Measurements from ENCODE around the gene MAN1B1.

The MAN1B1 gene

DNA sequence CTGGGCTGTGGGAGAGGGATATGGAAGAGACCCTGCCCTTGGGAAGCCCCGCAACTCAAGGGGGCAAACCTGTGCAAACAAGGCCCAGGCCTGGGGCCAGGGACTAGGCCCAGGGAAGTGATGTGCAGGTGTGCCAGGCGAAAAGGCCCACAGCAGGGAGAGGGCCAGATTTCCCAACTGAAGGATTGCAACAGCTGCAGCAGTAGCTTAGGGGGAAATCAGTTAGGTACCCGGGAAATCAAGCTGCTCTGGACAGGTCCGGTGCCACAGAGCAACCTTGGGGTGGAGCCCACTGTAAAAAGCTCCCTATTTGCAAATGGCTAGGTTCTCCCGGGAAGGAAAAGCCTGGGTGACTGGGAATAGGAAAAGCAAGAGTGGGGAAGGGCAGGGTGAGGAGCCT lies 62.6 kb downstream of the MAN1B1 start:
- DNase-seq: no peak

DNA sequence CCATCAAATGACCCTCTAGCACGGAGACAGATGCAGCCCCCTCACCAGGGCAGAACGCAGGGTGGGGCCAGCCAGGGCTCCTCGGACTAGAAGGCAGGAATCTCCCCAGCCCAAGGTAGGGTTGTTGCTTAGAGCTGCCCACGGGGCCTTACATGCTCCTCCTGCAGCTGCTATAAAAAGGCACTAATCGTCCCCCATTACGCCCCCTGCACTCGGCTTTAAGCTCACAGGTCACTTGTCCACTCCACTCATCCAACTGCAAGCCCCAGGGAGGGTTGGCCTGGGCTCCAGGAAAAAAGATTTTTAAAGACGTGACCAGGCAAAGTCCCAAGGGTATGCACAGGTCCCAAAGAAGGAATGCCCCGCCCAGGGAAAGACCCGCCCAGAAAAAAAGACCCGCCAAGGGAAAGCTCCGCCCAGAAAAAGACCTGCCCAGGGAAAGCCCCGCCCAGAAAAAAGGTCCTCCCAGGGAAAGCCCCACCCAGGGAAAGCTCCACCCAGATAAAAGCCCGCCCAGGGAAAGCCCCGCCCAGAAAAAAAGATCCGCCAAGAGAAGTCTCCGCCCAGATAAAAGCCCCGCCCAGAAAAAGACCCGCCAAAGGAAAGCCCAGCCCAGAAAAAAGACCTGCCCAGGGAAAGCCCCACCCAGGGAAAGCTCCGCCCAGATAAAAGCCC lies 63.3 kb downstream of the MAN1B1 start:
- peak; percentile 21 for DNase-seq

DNA sequence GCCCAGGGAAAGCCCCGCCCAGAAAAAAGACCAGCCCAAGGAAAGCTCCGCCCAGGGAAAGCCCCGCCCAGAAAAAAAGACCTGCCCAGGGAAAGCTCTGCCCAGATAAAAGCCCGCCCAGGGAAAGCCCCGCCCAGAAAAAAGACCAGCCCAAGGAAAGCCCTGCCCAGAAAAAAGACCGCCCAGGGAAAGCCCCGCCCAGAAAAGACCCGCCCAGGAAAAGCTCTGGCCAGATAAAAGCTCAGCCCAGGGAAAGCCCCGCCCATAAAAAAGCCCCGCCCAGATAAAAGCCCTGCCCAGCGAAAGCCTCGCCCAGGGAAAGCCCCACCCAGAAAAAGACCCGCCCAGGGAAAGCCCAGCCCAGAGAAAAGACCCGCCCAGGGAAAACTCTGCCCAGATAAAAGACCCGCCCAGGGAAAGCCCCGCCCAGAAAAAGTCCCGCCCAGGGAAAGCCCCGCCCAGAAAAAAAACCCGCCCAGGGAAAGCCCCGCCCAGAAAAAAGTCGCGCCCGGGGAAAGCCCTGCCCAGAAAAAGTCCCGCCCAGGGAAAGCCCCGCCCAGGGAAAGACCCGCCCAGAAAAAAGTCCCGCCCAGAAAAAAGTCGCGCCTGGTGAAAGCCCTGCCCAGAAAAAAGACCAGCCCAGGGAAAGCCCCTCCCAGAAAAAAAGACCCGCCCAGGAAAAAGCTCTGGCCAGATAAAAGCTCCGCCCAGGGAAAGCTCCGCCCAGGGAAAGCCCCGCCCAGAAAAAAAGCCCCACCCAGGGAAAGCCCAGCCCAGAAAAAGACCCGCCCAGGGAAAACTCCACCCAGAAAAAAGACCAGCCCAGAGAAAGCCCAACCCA lies 64.1 kb downstream of the MAN1B1 start:
- DNase-seq: peak; percentile 32

DNA sequence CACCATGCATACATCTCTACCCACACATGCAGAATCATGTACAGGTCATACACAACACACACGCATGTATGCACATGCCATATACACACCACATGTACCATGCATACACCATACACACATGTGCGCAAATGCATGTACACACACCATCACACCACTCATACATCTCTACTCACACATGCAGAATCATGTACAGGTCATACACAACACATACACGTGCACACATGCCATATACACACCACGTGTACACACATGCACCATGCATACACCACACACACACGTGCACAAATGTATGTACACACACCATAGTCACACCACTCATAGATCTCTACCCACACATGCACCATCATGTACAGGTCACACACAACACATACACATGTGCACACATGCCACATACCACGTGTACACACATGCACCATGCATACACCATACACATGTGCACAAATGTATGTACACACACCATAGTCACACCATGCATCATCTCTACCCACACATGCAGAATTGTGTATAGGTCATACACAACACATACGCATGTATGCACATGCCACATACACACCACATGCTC lies 66.1 kb downstream of the MAN1B1 start:
- no peak for DNase-seq

DNA sequence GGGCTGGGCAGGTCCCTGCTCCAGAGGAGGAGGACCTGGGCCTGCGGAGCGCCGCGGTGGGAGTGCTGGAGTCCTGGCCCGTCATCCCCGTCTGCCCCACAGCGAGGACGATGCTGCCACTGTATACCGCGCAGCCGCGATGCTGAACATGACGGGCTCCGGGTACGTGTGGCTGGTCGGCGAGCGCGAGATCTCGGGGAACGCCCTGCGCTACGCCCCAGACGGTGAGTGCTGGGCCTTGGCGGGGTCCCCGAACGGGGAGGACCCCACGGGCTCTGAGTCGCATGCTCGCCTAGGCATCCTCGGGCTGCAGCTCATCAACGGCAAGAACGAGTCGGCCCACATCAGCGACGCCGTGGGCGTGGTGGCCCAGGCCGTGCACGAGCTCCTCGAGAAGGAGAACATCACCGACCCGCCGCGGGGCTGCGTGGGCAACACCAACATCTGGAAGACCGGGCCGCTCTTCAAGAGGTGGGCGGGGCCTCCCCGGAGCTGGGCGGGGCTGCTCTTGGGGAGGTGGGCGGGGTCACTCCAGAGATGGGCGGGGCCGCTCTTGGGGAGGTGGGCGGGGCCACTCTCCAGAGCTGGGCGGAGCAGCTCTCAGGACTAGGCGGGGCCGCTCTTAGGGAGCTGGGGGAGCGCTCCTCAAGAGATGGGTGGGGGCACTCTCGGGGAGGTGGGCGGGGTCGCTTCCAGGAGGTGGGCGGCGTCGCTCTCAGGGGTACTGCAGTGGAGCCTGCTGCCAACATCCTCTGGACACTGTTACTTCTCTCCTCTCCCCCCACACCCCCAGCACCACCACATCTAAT lies 70.0 kb downstream of the MAN1B1 start:
- DNase-seq: no peak

DNA sequence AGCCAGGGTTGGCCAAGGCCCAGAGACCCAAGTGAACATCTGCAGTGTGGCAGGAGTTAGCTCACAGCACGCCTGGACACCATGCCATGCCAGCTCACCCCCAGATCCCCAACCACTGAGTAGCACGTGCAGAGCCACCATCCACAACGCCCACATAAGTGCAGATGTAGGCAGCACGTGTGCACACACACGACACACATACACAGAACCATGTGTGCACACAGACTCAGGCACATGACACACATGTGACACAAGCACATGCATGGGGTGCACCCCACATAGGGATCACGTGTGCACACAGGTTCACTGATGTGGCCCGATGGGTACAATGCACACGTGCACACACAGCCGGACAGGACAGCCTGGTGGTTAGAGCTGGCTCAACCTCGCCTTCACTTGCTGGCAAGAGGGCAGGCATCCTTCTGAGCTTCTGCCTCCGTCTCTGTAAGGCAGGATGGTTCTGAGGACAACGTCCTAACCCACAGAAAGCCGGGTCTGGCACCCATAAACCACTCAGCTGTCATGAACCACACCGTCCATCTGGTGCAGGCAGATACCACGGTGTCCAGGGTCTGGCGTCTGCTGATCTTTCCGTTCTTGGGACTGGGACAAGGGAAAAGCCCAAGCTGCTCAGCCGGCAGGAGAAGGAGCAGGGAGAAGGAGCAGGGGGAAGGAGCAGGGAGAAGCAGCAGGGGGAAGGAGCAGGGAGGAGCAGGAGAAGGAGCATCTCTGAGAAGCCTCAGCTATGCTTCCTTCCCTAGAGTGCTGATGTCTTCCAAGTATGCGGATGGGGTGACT lies 71.0 kb downstream of the MAN1B1 start:
- no peak for DNase-seq

DNA sequence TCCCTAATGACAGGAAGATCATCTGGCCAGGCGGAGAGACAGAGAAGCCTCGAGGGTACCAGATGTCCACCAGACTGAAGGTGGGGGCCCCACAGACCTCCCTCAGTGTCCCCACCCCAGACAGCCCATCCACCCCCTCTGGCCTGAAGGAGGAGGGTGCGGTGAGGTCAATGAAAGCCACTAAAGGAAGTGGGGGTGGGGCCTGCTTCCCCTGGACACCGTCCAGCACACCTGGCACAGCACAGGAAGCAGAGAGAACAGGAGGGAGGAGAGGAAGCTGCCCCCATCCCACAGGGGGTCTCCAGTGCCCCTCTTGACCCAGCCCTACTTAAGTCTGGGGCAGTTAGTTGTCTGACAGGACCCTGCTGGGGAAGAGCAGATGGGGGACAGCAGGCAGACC lies 71.8 kb downstream of the MAN1B1 start:
- DNase-seq: no peak

Data from NCI-H446 treated with DMSO at 0.1 percent for 48 hours (cell line).